Measurements from ENCODE around the gene MBD1.

MBD1 gene, protein sequence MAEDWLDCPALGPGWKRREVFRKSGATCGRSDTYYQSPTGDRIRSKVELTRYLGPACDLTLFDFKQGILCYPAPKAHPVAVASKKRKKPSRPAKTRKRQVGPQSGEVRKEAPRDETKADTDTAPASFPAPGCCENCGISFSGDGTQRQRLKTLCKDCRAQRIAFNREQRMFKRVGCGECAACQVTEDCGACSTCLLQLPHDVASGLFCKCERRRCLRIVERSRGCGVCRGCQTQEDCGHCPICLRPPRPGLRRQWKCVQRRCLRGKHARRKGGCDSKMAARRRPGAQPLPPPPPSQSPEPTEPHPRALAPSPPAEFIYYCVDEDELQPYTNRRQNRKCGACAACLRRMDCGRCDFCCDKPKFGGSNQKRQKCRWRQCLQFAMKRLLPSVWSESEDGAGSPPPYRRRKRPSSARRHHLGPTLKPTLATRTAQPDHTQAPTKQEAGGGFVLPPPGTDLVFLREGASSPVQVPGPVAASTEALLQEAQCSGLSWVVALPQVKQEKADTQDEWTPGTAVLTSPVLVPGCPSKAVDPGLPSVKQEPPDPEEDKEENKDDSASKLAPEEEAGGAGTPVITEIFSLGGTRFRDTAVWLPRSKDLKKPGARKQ

DNA sequence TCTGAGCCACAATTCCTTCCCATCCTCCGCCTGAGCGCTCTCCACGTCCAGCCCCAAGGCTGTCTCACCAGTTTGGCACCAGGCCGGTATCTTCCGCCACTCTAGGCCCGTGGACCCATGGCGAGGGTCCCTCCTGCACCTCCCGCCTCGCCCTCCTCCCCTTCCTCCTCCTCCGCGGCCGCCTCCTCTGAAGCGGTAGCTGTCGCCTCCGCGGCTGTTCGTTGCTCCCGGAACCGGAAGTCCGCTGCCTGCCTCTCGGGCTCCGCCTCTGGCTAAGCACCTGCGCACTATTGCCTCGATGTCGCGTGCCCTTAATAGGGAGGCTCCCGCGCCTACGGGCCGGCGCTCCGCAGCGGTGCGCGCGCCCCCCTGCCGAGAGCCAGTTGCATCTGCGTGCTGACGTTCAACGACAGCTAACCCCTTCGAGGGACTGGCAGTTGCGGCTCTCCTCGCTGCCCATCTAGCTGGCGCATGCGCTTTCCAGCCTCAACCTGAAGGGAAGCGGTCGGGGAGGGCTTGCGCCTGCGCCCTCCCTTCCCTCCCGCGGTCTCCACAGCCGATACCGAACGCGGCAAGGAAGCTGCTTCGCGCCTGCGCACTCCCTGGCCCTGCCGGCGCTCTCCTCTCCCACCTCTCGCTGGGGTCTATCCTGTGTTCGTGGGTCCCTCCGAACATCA lies at the start of gene MBD1:
TSS of gene MBD1 (minus strand) at position 229 of the 677 bp plus-strand sequence. CDS start 1,531 bp downstream, outside the sequence.
- peak; percentile 99 for DNase-seq

DNA sequence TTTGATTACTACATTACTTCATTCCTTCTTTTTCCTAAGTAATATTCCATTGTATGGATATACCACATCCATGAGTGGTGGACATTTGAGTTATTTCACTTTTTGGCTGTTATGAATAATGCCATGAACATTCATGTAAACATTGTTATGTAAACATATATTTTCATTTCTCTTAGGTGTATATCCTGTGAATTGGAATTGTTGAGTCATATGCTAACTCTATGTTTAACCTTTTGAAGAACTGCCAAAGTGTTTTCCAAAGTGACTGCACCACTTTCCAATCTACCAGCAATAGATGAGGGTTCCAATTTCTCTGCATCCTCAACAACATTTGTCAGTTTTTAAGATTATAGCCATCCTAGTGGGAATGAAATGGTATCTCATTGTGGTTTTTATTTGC lies 48.9 kb upstream of the MBD1 start:
- DNase-seq, result no peak

DNA sequence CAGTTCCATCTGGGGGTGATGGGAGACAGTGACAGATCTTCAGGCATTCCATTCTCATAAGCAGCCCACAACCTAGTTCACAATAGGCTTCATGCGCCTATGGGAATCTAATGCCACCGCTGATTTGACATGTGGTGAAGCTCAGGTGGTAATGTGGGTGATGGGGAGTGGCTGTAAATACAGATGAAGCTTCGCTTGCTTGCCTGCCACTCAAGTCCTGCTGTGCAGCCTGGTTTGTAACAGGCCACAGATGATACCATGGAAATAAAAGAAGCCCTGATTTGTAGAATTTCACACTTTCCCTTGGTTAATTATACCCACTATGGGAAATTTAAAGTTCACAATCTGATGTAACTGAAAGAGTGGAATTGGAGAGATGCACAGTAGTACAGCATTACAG lies 46.7 kb upstream of the MBD1 start:
- no peak for DNase-seq

DNA sequence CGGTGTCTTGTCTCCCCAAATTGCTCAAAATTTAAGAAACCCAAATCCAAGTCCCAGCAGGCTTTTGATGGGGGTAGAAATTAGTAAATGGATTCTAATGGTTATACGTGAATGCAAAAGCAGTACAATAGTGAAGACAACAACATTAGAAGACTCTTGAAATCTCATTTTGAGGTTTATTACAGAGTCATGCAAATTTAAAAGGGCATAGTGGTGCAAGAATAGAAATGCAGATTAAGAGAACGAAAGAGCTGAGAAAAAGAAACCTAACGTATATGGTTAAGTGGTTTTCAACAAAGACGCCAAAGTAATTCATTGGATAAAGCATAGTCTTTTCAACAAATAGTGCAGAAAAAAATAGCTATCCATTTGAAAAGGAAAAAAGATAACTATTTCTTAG lies 39.4 kb upstream of the MBD1 start:
- peak; percentile 36 for DNase-seq

DNA sequence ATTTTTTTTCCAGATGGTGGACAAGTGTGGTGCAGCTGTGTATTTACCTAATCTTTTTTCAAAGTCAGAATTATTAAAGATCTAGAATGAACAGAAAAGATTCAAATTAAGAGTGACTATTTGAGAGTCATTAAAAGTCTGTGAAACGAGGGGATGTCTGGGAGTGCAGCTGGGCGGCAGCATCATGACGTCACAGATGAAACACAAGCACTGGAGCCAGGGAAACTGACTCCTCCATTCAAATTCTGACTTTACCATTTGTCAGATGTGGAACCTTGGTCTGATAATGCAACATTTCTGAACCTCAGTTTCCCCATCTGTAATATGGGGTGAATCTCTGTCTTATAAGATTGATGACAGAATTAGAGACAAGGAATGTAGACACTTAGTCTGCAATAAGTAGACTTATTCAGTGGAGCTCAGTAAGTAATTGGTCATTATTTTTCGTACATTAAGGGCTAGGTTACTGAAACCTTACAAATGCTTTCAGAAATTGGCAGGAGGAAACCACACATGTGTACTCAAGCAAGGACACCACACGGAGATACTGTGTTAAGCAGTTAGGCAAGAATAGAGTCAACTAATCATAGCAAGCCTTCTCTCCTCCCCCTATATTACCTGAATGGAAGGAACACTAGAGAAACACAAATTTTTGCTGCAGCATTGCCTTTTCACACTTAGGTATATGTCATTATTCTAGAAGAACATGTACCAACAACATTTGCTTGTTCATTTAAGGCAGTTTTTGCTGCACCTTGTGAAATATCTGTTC lies 34.0 kb upstream of the MBD1 start:
- no peak for DNase-seq

DNA sequence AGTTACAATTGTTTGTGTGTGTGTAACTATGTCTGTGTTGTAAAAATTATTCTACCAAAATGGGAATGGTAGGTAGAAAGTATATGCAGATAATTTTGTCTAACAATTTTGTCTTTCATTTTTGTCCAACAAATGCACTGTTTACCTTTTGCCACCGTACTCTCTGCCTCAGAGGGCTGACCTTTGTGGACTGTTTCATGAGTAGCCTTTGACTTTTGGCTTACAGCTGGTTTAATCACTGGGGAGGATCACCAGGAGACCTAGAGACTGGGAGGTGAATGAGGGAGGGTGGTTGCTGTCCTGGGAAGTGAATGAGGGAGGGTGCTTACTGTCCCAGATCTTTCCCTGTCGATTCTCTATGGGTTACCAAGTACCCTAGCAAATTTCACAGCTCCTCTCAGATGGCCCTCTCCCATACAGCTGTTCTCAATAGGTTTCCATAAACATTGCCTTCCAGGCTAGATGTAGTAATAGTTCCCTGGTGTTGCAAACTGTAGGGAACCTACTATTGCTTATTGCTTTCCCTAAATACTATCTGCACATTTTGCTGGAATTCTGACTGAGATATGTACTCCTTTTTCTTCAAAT lies 32.6 kb upstream of the MBD1 start:
- DNase-seq, result no peak

DNA sequence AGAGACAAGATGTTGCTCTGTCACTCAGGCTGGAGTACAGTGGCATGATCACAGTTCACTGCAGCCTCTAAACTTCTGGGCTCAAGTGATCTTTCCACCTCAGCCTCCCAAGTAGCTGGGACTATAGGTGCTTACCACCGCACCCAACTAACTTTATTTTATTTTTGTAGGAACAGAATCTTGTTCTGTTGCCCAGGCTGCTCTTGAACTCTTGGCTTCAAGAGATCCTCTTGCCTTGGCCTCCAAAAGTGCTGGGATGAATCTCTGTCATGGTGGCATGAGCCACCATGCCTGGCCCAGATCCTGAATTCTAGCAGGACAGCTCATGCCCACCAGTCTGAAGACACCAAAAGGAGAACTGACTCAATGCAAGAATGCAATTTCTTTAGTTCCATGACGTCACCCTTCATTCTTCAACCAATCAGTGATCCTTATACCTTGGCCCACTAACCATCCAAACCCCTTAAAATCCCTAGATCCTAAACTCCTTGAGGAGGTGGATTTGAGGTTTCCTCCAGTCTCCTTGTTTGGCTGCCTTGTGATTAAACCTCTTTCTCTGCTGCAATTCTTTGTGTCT lies 31.8 kb upstream of the MBD1 start:
- DNase-seq, result peak; percentile 66

DNA sequence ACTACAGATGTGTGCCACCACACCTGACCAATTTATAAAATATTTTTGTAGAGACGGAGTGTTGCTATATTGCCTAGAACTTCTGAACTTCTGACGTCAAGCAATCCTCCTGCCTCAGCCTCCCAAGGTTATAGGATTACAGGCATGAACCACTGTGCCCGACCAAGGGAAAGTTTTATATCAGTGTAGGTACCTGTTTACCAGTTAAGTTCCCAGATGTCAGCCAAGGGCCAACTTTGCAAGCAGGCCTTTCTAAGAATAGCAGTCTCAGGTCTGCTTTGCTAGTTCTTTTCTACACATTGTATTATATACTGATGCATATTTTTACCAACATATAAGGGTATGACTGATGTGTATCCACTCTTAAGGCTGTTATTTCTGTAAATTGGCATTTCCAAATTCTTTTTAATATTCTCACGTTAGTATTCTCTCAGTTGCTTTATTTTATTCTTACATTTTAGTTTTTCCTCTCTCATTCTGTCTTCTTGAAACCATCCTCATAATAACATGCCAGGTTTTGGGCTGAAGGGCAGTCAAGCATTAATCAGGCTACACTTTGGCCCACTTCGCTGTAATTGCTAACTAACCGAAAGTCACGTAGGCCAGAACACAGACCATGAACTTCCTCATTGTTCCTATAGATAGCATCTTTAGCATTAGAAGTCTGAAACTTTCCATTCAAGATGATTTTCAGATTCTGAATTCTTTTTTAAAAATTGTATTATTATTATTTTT lies 31.1 kb upstream of the MBD1 start:
- peak; percentile 84 for DNase-seq

DNA sequence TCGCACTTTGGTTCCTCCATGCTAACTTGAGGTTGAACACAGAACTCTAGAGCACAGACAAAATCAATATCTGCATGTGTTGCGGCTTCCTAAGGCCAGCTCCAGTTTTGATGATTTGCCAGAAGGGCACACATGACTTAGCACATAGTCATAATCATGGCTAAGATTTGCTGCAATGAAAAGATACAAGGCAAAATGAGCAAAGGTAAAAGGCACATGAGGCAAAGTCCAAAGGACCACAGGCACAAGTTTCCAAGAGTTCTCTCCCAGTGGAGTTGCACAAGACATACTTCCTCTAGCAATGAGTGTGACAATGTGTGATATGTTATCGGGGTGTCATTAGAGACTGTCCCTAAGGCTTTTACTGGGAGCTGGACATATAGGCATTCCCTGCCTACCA lies 30.3 kb upstream of the MBD1 start:
- peak; percentile 20 for DNase-seq

DNA sequence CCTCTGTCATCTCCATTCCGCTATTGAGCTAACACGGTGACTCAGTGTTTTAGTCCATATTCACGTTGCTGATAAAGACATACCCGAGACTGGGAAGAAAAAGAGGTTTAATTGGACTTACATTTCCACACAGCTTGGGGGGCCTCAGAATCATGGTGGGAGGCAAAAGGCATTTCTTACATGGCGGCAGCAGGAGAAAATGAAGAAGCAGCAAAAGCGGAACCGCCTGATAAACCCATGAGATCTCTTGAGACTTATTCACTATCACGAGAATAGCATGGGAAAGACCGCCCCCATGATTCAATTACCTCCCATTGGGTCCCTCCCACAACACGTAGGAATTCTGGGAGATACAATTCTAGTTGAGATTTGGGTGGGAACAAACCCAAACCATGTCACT lies 28.8 kb upstream of the MBD1 start:
- peak; percentile 69 for DNase-seq

DNA sequence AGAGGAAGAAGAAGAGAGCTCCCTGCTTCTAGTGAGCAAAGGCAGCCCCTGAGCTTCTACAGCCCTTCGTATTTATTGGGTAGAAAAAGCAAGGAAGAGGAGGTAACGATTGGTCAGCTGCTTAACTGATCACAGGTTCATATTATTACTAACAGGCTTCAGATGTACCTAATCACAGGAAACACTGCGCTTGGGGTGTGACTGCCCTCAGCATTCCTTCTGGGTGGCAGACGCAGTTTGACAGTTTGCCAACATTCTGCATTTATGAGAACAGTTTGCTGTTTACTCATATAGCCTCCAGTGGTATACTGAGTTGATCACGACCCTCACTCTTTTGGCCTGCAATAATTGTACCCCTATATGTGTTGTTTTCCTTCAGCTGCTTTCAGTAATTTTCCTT lies 27.5 kb upstream of the MBD1 start:
- DNase-seq, result peak; percentile 67

DNA sequence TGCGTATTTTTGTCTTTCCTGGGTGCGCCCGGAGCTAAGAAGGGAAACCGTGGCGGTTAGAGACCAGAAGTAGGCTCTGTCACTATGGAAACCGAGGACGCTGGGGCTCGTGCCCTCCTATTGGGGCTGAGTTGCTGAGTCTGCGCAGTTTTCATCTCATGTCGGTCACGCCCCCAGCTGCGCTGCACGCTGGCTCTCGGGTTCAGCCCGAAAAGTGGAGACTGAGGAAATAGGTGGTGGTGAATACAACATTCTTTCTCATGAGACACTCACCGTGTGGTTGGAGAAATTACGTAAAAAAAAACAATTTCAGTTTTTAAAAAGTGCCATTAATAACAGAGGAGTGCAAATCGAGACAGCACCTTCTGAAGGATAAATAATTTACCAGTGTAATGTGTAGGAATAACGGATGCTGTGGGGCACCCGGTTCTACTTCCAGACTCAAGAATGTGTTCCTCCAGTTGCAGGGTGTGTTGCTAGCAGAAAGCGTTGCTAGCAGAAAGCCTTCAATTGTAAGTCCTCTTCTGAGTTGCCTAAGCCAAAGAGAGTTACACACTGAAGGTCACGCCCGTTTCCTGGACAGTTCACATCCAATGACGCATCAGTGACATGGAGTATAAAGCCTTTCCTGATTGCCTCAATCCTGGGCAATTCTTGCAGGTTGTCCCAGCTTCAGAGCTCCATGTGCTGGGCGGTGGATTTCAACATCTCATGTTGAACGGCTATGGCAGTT lies 26.6 kb upstream of the MBD1 start:
- peak; percentile 100 for DNase-seq

DNA sequence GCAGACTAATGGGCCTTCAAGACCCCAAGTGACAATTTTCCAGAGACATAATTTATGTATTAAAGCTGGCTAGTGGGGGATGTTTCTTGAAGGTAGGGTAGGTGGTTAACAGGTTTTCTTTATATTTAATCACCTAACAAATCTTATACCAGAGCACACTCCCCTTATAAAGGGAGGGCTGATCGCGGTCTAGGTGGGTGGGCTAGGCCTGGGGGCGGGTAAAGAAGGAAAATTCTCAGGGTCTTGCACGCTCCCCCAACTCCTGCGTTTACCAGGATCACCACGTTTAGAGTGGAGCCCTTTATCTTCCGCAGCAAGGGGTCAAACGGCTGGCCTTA lies 26.0 kb upstream of the MBD1 start:
- no peak for DNase-seq

DNA sequence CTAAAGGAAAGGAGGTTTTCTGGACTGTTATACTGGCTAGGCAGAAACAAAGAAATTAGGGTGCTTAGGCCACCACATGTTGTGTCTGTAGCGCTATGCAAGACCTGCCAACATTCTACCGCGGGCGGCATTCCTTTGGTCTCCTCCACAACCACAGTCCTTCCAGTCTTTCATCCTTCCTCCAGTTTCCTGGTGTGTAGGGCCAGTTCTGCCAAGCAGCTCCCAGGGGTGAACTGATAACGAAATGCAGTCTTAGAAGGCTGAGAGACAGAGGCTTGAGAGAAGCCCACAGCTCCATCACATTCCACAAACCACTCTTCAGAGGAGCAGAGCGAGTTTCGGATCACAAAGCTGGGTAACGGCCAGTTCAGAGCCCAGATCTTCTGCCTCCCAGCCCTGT lies 25.6 kb upstream of the MBD1 start:
- peak; percentile 65 for DNase-seq

DNA sequence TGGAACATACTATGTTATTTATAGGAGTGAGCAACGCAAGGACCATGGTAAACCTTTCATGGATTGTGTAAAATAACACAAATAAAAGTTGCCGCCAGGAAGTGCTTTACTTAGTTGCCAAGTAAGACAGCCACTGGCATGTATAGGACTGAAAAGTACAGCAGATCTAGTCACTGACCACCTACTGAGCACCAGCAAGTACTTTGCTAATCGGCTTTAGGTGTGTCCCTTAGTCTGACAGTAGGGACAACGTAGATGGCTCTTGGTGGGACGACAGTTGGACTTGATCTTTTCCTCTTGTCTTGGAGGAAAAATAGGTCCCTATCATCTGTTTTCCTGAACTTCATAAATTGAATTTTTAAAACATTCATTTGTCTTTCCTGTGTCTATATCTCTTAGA lies 19.8 kb upstream of the MBD1 start:
- DNase-seq, result no peak

DNA sequence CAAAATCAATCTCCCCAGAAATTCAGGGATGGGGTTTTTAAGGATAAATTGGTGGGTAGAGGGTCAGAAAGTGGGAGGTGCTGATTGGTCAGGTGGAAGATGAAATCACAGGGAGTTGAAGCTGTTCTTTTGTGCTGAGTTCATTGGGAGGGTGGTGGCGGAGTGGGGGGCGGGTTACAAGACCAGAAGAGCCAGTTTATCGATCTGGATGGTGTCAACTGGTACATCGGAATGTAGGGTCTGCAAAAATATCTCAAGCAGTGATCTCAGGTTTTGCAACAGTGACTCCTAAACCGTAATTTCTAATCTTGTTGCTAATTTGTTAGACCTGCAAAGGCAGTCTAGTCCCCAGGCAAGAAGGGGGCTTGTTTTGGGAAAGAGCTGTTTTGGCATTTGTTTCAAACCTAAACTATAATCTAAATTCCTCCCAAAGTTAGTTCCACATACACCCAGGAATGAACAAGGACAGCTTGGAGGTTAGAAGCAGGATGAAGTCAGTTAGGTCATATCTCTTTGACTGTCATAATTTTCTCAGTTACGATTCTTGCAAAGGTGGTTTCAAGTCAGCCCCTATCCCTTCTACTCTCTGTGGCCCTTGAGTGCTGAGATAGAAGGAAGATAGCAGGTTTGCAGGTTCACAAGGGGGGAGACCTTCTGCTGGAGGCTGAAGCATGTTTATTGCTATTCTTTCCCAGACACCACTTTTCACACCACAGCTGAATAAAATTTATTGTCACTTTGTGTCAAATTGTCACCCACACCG lies 18.5 kb upstream of the MBD1 start:
- DNase-seq, result no peak

DNA sequence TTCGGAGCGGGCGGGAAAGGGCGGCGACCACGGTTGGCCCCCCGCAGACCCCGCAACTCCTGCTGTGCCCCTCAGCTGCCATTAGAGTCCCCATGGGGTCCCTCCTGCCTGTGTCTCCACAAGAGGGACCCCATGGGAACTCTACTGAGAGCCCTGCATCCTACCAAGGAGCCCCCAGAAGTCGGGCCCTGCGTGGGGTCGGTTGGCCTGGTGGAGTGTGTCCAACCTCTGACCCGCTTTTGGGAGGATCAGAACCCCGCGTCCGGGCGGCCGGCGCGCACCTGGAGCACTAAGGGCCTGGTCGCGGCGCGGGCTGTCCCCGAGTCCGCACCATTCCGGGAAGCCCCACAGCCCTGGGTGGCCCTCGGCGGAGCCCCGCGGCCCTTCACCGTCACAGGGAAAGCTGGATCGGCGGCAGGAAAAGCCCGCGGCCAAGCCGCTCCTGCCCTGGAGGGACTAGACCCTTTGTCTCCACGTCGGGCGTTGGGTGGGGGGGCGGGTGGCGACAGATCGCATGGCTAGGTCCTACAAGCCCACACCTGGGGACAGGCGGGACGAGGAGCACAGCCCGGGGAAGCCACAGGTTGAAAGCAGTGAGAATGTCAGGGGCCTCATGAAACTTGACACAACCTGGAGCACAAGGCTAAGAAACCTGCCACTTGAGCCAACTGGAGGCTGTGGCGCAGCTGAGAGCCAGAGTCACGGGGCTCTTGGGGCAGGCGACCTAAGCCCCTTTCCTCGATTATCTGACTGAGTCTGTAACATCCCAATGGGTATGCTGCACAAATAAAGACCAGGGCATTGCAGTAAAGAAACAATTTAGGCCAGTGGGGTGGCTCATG lies 17.3 kb upstream of the MBD1 start:
- no peak for DNase-seq

DNA sequence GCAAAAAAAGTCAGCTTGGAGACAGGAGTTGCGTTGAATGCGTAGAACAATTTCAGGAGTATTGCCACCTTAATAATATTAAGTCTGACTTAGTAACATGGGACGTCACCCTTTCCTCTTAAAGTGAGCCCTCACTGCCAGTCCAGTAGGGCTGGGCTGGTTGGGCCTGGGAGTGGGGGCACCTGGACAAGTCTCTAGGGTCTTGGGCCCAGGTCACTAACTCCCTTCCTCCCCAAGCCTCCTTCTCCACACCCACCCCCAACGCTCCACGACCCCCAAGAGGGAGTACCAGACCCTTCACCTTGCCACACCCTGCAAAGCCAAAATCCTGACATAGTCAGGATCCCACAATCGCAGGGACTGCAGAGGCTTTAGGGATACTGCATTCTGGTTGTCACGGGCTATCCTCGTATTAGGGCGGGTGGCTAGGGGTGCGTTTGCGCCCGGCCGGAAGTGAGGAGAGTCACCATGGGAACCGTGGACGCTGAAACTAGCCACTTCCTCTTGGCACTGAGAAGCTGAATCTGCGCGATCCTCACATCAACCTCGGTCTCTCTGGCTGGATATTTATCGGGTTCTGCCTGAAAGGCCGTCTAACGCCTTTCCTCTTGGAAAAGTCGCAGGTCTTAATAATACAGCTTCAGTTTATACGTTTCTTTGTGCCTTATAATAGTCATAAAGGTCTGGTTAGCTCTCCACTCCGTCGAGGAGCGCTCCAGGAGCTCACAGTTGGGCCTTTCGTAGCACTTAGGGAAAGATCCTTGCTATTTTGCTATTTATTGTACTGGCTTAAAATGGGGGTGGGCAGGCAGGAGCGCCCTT lies 16.5 kb upstream of the MBD1 start:
- DNase-seq, result peak; percentile 91

DNA sequence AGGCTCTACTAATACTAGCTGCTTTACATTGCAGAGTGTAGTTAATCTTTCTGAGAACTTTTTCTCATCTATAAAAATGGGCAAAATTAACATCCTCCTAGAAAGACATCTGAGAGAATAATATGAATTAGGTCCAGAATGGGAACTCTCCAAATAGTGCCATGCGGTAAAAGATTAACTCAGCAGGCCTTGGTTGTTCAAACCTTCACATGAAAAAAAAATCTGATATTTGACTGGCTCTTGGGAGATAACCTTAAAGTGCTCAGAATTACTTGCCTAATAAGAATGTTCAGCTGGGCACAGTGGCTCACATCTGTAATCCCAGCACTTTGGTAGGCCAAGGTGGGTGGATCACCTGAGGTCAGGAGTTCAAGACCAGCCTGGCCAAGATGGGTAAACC lies 11.7 kb upstream of the MBD1 start:
- DNase-seq, result no peak
